Small intestine (tissue), 16 donors: ENCODE results near the gene GPR32. TPM values are rescaled to one million over a fixed set of nuclear protein-coding genes. Genes with fewer than 3 reads are reported as not detected.
A peak's percentile ranks its signal among the peaks of the same experiment; 100 is the strongest.
"Not testable (repeated sequence)": the region's sequence is repeated elsewhere in the genome, so short reads cannot be mapped to it uniquely, and the experiment has no call there.

Experiments
- DNase-seq, 2 donors: peaks; one replicate each; pipeline versions ENCODE4 v3.0.0 to v3.0.0-alpha.2; 2013
- FAIRE-seq: peaks from 2 replicates; lab custom pipeline; 2012; peaks lifted over from hg19 to GRCh38; lab: Jason Lieb, UNC
- H3K27ac ChIP-seq, 3 donors: one replicate each; pipeline ENCODE4 v1.5.1; 2013; ENCODE audit warnings: low read length in 2 of 3, mild to moderate bottlenecking in 2 of 3, control low read depth in 1 of 3, inconsistent platforms in 1 of 3, low read depth in 1 of 3, moderate library complexity in 1 of 3
- H3K27me3 ChIP-seq, 3 donors: one replicate each; pipeline ENCODE4 v1.6.1; 2013; ENCODE audit warnings: low read length in 3 of 3, inconsistent platforms in 1 of 3; ENCODE audit not compliant: control insufficient read depth in 3 of 3, insufficient read depth in 3 of 3
- H3K36me3 ChIP-seq, 3 donors: one replicate each; pipeline ENCODE4 v1.6.1; 2013; ENCODE audit warnings: low read length in 3 of 3, inconsistent platforms in 1 of 3, low read depth in 1 of 3, mild to moderate bottlenecking in 1 of 3, moderate library complexity in 1 of 3; ENCODE audit not compliant: control insufficient read depth in 3 of 3, insufficient read depth in 2 of 3
- H3K4me1 ChIP-seq, 3 donors: one replicate each; pipeline ENCODE4 v1.6.1; 2013; ENCODE audit warnings: low read length in 2 of 3, inconsistent platforms in 1 of 3, low read depth in 1 of 3, mild to moderate bottlenecking in 1 of 3, moderate library complexity in 1 of 3; ENCODE audit not compliant: control insufficient read depth in 3 of 3, insufficient read depth in 2 of 3
- H3K4me3 ChIP-seq, 3 donors: one replicate each; pipeline ENCODE4 v1.5.1; 2013; ENCODE audit warnings: low read length in 3 of 3, control low read depth in 1 of 3, inconsistent platforms in 1 of 3, low read depth in 1 of 3, mild to moderate bottlenecking in 1 of 3, moderate library complexity in 1 of 3
- H3K9me3 ChIP-seq, 2 donors: one replicate each; pipeline ENCODE4 v1.6.1; 2013; ENCODE audit warnings: low read depth in 1 of 2, low read length in 1 of 2; ENCODE audit not compliant: control insufficient read depth in 2 of 2, insufficient read depth in 1 of 2
- WGBS, 3 donors: extraction: QIAGEN DNeasy Blood & Tissue Kit; methylation state at CpG; one replicate each; pipeline ENCODE4 v1.1.7; 2013; 5-methylcytosine and 5-hydroxymethylcytosine counted together
- long read RNA-seq, 10 donors: transcript quantifications; one replicate each; lab custom pipeline, GENCODE V29; 2026
- polyA plus RNA-seq, 4 donors: library from polyadenylated mRNA; stranded (reverse) in 3 of 4; unstranded in 1 of 4; fragments of 200-250 nt in 3 of 4; fragments of 120-200 nt in 1 of 4; gene quantifications; one replicate each; pipeline versions ENCODE4 v1.2.1 to v1.2.3, GENCODE V29; 2013
- donor health status: healthy with polysubstance abuse.
- donor health status: control.
- donor health status: control.
- donor health status: Bipolar disorder and iron deficiency.
- donor health status: healthy.

Gene GPR32
- polyA plus RNA-seq, result not detected
- long read RNA-seq, donor 1, result 0 reads
- long read RNA-seq, donor 2, result 0 reads
- long read RNA-seq, donor 3, result 0 reads
- long read RNA-seq, donor 4, result 0 reads
- long read RNA-seq, donor 5, result 0 reads
- long read RNA-seq, donor 6, result 0 reads
- long read RNA-seq, donor 7, result 0 reads
- long read RNA-seq, donor 8, result 0 reads
- long read RNA-seq, donor 9, result 0 reads
- long read RNA-seq, donor 10, result 0 reads

DNA sequence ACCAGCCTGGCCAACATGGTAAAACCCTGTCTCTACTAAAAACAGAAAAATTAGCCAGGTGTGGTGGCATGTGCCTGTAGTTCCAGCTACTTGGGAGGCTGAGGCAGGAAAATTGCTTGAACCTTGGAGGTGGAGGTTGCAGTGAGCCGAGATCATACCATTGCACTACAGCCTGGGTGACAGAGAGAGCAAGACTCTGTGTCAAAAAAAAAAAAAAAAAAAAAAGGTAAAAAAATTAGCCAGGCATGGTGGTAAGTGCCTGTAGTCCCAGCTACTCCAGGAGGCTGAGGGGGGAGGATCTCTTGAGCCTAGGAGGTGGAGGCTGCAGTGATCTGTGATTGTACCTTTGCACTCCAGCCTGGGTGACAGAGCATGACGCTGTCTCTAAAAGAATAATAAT is at the start of gene GPR32:
TSS of gene GPR32 (plus strand) at position 301 of the 400 bp plus-strand sequence. CDS start 137 bp downstream, outside the sequence.
- H3K27me3 ChIP-seq, DNase-seq, H3K4me3 ChIP-seq, FAIRE-seq, H3K9me3 ChIP-seq, H3K36me3 ChIP-seq, H3K27ac ChIP-seq, H3K4me1 ChIP-seq: not testable (repeated sequence)
- WGBS, 3 donors, result 61 to 80% (median 64%) methylated on average over 2 of the region's 2 CpGs

GRCh38 chr19:50720921-50721381 is 49.3 kb upstream of the GPR32 start:
- no peak overlapping the region for H3K4me3 ChIP-seq
- DNase-seq (no peak), FAIRE-seq (no peak)
- H3K4me1 ChIP-seq, result peaks cover 0 to 5% (median 2%) of the 10 kb centered on the region in 3 donors
- H3K27ac ChIP-seq, result no peak overlapping the region
- H3K9me3 ChIP-seq, result no peaks in the 10 kb centered on the region
- H3K27me3 ChIP-seq, result peaks cover 9 to 64% (median 11%) of the 10 kb centered on the region in 3 donors
- H3K36me3 ChIP-seq, result no peaks in the 10 kb centered on the region
- WGBS, 3 donors, result 19 to 42% (median 30%) methylated on average over 8 of the region's 8 CpGs

DNA sequence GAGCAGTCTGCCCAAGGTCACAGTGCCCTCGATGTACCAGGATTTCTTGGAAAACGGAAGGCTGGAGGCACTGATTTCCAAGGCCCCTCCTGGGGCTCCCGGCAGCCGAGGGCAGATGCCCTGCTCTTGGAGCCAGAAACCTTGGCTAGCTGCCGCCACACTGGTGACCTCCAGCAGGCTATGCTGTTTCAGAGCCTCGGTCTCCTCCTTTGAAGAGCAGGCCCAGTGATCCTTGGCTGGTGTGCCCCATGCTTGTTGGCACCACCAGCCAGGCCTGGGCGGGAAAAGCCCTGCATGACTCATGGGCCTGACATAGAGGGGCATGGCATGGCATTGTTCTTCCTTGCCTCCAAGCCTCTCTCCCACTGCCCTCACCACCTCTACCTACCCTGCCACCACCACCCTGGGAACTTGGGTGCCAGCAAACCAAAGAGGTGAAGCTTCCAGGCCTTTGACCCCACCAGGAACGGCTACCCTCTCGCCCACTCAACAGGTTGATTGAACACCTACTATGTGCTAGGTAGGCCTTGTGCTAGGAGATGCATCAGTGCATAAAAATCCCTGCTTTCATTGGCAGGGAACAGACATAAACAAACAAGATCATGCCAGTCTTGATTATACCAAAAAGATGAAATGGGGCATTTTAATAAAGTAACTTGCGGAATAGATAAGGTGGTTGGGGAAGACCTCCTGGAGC is 48.7 kb upstream of the GPR32 start:
- no peak overlapping the region for H3K4me3 ChIP-seq
- FAIRE-seq, result no peak
- 52 to 72% (median 63%) methylated on average over 10 of the region's 10 CpGs for WGBS, 3 donors
- H3K36me3 ChIP-seq, result no peaks in the 10 kb centered on the region
- DNase-seq, result no peak
- H3K27me3 ChIP-seq, result peaks cover 10 to 64% (median 11%) of the 10 kb centered on the region in 3 donors
- peaks cover 0 to 5% (median 2%) of the 10 kb centered on the region in 3 donors for H3K4me1 ChIP-seq
- no peaks in the 10 kb centered on the region for H3K9me3 ChIP-seq
- no peak overlapping the region for H3K27ac ChIP-seq

DNA sequence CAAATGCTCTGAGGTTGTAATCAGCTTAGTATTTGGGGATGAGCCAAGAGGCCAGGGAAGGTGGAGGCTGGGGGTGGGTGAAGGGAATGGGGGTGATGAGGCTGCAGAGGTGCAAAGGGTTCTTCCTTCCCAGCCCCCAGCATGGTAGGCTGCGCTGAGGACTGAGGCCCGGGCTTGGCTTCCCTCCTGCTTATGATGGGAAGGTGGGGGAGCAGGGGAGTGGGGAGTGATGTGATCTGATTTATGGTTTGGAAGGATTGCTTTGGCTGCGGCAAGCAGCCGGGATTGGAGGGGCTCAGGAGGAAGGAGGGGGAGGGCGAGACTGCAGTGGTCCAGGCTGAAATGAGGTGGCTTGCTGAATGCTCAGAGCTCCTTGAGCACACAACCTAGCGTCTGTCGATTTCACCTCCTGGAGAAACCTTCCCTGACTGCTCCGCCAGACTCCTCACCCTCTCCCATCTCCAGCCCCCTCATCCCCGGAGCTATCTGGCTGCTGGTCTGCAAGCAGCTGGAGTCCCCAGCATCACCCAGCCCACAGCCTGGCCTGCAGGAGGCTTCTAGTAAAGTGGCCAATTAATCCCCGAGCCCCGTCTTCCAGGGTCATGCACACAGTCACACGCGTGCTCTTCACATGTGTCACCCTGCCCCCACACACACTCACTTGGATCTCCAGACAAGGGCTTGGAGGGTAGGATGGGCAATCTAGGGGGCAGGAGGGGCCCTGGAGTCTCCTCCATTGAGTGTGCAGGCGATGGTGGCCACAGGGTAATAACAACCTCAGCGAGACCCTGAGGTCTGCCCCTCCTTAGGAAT is 47.9 kb upstream of the GPR32 start:
- peak overlapping the region in 2 of 3 donors; percentile 71 to 80 for H3K27ac ChIP-seq
- H3K9me3 ChIP-seq, result no peaks in the 10 kb centered on the region

GRCh38 chr19:50723069-50723468 is 47.2 kb upstream of the GPR32 start, which contains the start of gene CLEC11A:
Gene CLEC11A (plus strand): TSS chr19:50723364. CDS start chr19:50723526, 162 bp downstream.
- FAIRE-seq (no peak), DNase-seq (peak in 1 of 2 donors; percentile 32)
- no peaks in the 10 kb centered on the region for H3K9me3 ChIP-seq
- peaks cover 11 to 52% (median 13%) of the 10 kb centered on the region in 3 donors for H3K27me3 ChIP-seq
- WGBS, 3 donors, result 12 to 22% (median 18%) methylated on average over 15 of the region's 15 CpGs
- peak within 1 kb of the TSS in 2 of 3 donors; percentile 71 to 80 for H3K27ac ChIP-seq
- H3K4me3 ChIP-seq, result peak within 1 kb of the TSS in 2 of 3 donors; percentile 41 to 53
- H3K36me3 ChIP-seq, result no peaks in the 10 kb centered on the region
- peaks cover 0 to 5% (median 2%) of the 10 kb centered on the region in 3 donors for H3K4me1 ChIP-seq

More for the DNA sequence above, 47.9 kb upstream of the GPR32 start:
- DNase-seq (no peak), FAIRE-seq (no peak)
- Histone ChIP-seq H3K36me3 (no peaks in the 10 kb centered on the region), H3K4me1 (peaks cover 0 to 5% (median 2%) of the 10 kb centered on the region in 3 donors), H3K4me3 (peak overlapping the region in 1 of 3 donors; percentile 18), H3K27me3 (peaks cover 13 to 58% (median 15%) of the 10 kb centered on the region in 3 donors)
- WGBS, 3 donors, result 33 to 41% (median 39%) methylated on average over 11 to 15 of the region's 15 CpGs

- Histone ChIP-seq H3K36me3 (no peaks in the 10 kb centered on the region), H3K4me3 (peak overlapping the region in 2 of 3 donors; percentile 41 to 53), H3K27ac (peak overlapping the region in 2 of 3 donors; percentile 33 to 80), H3K9me3 (no peaks in the 10 kb centered on the region), H3K4me1 (peaks cover 0 to 5% (median 2%) of the 10 kb centered on the region in 3 donors), H3K27me3 (peaks cover 13 to 50% (median 16%) of the 10 kb centered on the region in 3 donors)
- WGBS, 3 donors, result 5 to 10% (median 8%) methylated on average over 30 to 31 of the region's 31 CpGs
- DNase-seq (no peak), FAIRE-seq (no peak)
Observed at GRCh38 chr19:50723735-50724521, 46.3 kb upstream of the GPR32 start.

DNA sequence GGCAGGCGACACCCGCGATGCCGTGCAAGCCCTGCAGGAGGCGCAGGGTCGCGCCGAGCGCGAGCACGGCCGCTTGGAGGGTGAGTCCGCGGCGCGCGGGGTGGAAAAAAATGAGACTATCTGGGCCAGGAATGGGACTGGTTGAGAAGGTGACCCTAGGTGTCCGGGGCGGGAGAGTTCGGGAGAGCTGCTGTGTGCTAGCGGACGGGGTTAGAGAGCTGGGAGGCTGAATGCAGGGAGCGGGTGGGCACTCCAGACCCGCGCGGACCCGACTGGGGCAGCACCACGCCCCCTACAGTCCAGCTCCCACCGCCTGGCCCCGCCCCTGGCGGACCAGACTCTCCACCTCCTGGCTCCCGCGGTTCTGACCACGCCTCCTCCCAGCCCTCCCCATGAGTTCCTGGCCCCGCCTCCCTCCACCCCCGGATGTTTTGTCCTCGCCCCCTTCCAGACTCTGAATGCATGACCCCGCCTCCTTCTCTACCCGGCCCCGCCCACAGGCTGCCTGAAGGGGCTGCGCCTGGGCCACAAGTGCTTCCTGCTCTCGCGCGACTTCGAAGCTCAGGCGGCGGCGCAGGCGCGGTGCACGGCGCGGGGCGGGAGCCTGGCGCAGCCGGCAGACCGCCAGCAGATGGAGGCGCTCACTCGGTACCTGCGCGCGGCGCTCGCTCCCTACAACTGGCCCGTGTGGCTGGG is 45.6 kb upstream of the GPR32 start:
- DNase-seq (peak; percentile 85 to 99), FAIRE-seq (no peak)
- H3K36me3 ChIP-seq, result no peaks in the 10 kb centered on the region
- H3K27ac ChIP-seq, result peak overlapping the region in 2 of 3 donors; percentile 55 to 60
- peaks cover 0 to 5% (median 2%) of the 10 kb centered on the region in 3 donors for H3K4me1 ChIP-seq
- peaks cover 13 to 49% (median 16%) of the 10 kb centered on the region in 3 donors for H3K27me3 ChIP-seq
- WGBS, 3 donors, result 1 to 4% (median 2%) methylated on average over 31 to 65 of the region's 65 CpGs
- peak overlapping the region; percentile 32 to 53 (median 41) for H3K4me3 ChIP-seq
- no peaks in the 10 kb centered on the region for H3K9me3 ChIP-seq
